Parathyroid adenoma (tissue), 2 donors: ENCODE measurements around the gene HOXA6.

Experiments used
- H2AFZ ChIP-seq: fragments of 300-600 bp; sonication (generic); one replicate; pipeline ENCODE4 v1.7.0; 2017; ENCODE audit warnings: antibody characterized with exemption, mild to moderate bottlenecking
- H3K27ac ChIP-seq: fragments of 300-600 bp; sonication (generic); one replicate; pipeline ENCODE4 v1.7.0; 2017
- H3K27me3 ChIP-seq: fragments of 300-600 bp; sonication (generic); one replicate; pipeline ENCODE4 v1.7.0; 2017; ENCODE audit warnings: low read length; ENCODE audit not compliant: control insufficient read depth, insufficient read depth
- H3K36me3 ChIP-seq: fragments of 300-600 bp; sonication (generic); one replicate; pipeline ENCODE4 v1.7.0; 2017; ENCODE audit warnings: low read length; ENCODE audit not compliant: control insufficient read depth, insufficient read depth
- H3K4me1 ChIP-seq: fragments of 300-600 bp; sonication (generic); one replicate; pipeline ENCODE4 v1.7.0; 2017; ENCODE audit warnings: control low read depth
- H3K4me2 ChIP-seq: fragments of 300-600 bp; sonication (generic); one replicate; pipeline ENCODE4 v1.7.0; 2017; ENCODE audit warnings: low read length
- H3K4me3 ChIP-seq: fragments of 300-600 bp; sonication (generic); one replicate; pipeline ENCODE4 v1.7.0; 2017; ENCODE audit warnings: low read depth, low read length
- H3K79me2 ChIP-seq: fragments of 300-600 bp; sonication (generic); one replicate; pipeline ENCODE4 v1.7.0; 2017; ENCODE audit warnings: control low read depth
- H3K9ac ChIP-seq: fragments of 300-600 bp; sonication (generic); one replicate; pipeline ENCODE4 v1.7.0; 2017; ENCODE audit warnings: mild to moderate bottlenecking
- H3K9me3 ChIP-seq: fragments of 300-600 bp; sonication (generic); one replicate; pipeline ENCODE4 v1.7.0; 2017; ENCODE audit warnings: low read length; ENCODE audit not compliant: control insufficient read depth
- CTCF ChIP-seq: fragments of 300-600 bp; sonication (generic); IDR thresholded peaks from one replicate; pipeline ENCODE4 v1.7.0; 2017; ENCODE audit warnings: antibody characterized with exemption, mild to moderate bottlenecking
- donor health status: primary hyperparathyroidism.

Gene HOXA6

GRCh38 chr7:27177795-27178320, 30.3 kb upstream of the HOXA6 start:
- Histone ChIP-seq H3K4me1 (no peaks in the 10 kb centered on the region), H3K9ac (no peak overlapping the region), H3K27me3 (peaks cover 39% of the 10 kb centered on the region)

DNA sequence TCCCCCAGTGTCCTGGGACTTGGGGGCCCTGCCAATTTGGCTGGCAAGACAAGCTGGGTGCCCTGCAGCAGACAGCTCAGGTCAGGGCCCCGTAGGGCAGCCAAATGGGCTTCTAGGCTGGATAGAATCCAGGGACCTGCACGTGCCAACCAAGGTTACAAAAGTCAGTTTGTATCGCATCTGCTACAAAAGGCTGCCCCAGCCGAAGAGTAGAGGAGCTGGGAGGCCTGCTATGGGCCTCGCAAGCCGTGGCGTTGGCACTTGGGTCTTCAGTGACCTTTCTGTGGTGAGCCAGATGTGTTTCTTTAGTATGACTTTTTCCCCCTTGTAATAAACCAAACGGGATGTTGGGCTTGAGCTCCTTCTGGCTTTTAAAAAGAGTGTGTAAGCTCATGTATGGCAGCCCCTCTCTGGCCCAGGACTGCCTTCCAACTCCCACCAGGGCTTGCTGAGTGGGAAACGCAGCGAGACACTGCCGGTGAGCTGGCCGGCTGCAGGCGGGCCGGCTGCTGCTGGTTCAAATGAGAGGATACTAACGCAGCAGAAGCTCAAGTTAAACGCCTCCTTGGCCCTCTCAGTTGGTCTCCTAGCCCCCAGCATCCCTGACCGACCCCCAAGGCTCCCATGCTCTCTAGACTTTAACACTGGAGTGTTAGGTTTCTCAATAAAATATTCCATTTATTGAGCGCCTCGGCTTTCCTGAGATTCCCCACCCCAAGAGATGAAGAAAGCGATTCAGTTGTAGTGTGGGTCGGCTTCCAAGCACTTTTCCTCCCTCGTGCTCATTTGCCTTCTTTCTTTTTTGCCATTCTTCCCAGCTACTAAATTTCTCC, 29.6 kb upstream of the HOXA6 start:
- Histone ChIP-seq H3K27ac (no peak overlapping the region), H3K4me2 (no peak overlapping the region), H2AFZ (no peak overlapping the region), H3K4me1 (no peaks in the 10 kb centered on the region), H3K79me2 (no peaks in the 10 kb centered on the region), H3K4me3 (no peak overlapping the region), H3K36me3 (no peaks in the 10 kb centered on the region), H3K9me3 (no peaks in the 10 kb centered on the region), H3K27me3 (peaks cover 39% of the 10 kb centered on the region), H3K9ac (no peak overlapping the region)
- TF ChIP-seq CTCF, result no peak

More at GRCh38 chr7:27177795-27178320, 30.3 kb upstream of the HOXA6 start:
- H3K9me3 ChIP-seq, result no peaks in the 10 kb centered on the region
- H3K36me3 ChIP-seq, result no peaks in the 10 kb centered on the region
- no peak overlapping the region for H3K4me3 ChIP-seq
- no peak for TF ChIP-seq CTCF
- no peaks in the 10 kb centered on the region for H3K79me2 ChIP-seq
- no peak overlapping the region for H3K4me2 ChIP-seq
- no peak overlapping the region for H2AFZ ChIP-seq
- H3K27ac ChIP-seq, result no peak overlapping the region

- Histone ChIP-seq H3K9me3 (no peaks in the 10 kb centered on the region), H3K27me3 (peaks cover 43% of the 10 kb centered on the region), H3K4me3 (no peak overlapping the region), H3K79me2 (no peaks in the 10 kb centered on the region), H2AFZ (no peak overlapping the region), H3K4me1 (no peaks in the 10 kb centered on the region), H3K27ac (no peak overlapping the region), H3K9ac (no peak overlapping the region), H3K36me3 (no peaks in the 10 kb centered on the region), H3K4me2 (no peak overlapping the region)
- TF ChIP-seq CTCF, result no peak
Measured at GRCh38 chr7:27176524-27176845, 28.9 kb upstream of the HOXA6 start.

GRCh38 chr7:27175626-27176523, 28.3 kb upstream of the HOXA6 start:
- H3K27me3 ChIP-seq, result peaks cover 43% of the 10 kb centered on the region
- H3K79me2 ChIP-seq, result no peaks in the 10 kb centered on the region
- no peak overlapping the region for H2AFZ ChIP-seq
- no peak overlapping the region for H3K4me2 ChIP-seq
- H3K9ac ChIP-seq, result no peak overlapping the region
- H3K9me3 ChIP-seq, result no peaks in the 10 kb centered on the region
- no peaks in the 10 kb centered on the region for H3K4me1 ChIP-seq
- H3K4me3 ChIP-seq, result no peak overlapping the region
- no peak for TF ChIP-seq CTCF
- H3K27ac ChIP-seq, result no peak overlapping the region
- no peaks in the 10 kb centered on the region for H3K36me3 ChIP-seq
